Uterine smooth muscle cell (primary cell): ENCODE data around the gene CCR2. TPM values are rescaled to one million over a fixed set of nuclear protein-coding genes. Genes with fewer than 3 reads are reported as not detected.

Source experiments
- total RNA-seq: library from RNA; depleted of rRNA; stranded (reverse); fragments of >200 nt; gene quantifications from 2 replicates; pipeline ENCODE4 v1.2.3, GENCODE V29; 2014

The CCR2 gene
- not detected in 2 replicates for total RNA-seq

DNA sequence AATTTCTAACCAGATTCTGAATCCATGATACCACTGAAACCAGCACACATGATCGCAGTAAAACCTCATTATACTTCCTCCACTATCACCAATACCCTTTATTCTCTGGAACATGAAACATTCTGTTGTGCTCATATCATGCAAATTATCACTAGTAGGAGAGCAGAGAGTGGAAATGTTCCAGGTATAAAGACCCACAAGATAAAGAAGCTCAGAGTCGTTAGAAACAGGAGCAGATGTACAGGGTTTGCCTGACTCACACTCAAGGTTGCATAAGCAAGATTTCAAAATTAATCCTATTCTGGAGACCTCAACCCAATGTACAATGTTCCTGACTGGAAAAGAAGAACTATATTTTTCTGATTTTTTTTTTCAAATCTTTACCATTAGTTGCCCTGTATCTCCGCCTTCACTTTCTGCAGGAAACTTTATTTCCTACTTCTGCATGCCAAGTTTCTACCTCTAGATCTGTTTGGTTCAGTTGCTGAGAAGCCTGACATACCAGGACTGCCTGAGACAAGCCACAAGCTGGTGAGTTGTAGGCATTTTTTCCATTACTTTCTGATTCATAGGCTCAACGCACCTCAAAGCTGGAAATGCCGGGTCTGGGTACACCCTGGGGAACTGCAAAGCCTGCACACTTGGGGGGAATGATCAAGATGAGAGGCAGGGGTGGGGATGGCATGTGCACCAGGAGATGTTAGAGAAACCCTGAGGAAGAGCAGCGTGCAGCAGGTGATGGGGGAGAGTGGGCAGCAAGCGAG lies at the start of gene CCR2:
TSS of gene CCR2 (plus strand) at position 465 of the 764 bp plus-strand sequence. CDS start 3,417 bp downstream, outside the sequence.

DNA sequence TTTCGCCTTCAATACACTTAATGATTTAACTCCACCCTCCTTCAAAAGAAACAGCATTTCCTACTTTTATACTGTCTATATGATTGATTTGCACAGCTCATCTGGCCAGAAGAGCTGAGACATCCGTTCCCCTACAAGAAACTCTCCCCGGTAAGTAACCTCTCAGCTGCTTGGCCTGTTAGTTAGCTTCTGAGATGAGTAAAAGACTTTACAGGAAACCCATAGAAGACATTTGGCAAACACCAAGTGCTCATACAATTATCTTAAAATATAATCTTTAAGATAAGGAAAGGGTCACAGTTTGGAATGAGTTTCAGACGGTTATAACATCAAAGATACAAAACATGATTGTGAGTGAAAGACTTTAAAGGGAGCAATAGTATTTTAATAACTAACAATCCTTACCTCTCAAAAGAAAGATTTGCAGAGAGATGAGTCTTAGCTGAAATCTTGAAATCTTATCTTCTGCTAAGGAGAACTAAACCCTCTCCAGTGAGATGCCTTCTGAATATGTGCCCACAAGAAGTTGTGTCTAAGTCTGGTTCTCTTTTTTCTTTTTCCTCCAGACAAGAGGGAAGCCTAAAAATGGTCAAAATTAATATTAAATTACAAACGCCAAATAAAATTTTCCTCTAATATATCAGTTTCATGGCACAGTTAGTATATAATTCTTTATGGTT lies 17.1 kb downstream of the CCR2 start, which contains the start of gene CCR5:
TSS of gene CCR5 (plus strand) at position 108 of the 680 bp plus-strand sequence. CDS start 1,957 bp downstream, outside the sequence.

DNA sequence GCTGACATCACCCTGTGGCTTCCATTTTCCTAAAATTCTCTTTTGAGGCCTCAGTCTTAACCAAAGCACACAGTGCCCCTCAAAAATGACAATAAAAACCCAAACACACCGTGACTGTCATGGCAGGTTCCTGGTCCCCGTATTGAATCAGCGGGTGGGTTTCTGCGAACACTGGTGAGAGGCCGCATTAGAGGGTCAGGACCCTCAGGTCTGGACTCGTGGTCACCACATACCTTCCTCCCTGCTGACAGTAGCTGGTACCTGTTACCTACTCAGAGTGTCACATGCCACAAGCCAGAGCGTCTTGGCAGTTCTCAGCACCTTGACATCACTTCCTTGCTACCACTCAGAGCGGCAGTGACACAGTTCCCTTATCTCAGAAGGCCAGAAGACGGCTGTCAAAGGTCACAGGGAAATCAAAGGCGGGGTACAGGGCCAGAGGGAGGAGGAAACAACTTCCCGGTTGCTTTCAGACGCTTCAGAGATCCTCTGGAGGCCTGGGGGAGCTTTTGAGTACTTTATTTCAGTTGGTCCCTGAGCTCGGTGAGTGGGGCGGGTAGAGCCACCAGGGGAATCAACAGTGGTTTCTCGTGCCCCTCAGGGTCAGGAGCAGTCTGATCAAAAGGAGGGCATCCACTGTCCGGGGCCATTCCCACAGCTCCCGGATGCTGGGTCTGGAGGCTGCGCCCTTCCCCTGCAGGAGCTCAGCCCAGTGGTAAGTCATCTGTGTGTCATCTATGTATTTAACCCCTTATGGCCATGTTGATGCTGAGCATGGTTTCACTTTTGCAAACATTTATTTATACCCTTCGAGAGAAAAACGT lies 53.1 kb downstream of the CCR2 start, which contains the start of the genes CCR5AS and CCRL2:
TSS of gene CCR5AS (minus strand) at position 279 of the 824 bp plus-strand sequence.
TSS of gene CCRL2 (plus strand) at position 472 of the 824 bp plus-strand sequence. CDS start 821 bp downstream, outside the sequence.

Other genes with a start within 250 kb of the CCR2 start
- 0.87 and 2.7 TPM in 2 replicates for gene CCR1, start 145.8 kb upstream of the CCR2 start, total RNA-seq
- not detected in 2 replicates for gene CCR3, start 111.7 kb upstream of the CCR2 start, total RNA-seq
- gene CCR5, start 16.8 kb downstream of the CCR2 start, total RNA-seq: 0.11 TPM in 1 of 2 replicates, not detected in the other
- gene CCRL2, start 53.1 kb downstream of the CCR2 start, total RNA-seq: 0.62 and 1.5 TPM in 2 replicates
- gene LTF, start 110.8 kb downstream of the CCR2 start, total RNA-seq: under 0.01 TPM in 1 of 2 replicates, not detected in the other
- not detected in 2 replicates for gene RTP3, start 143.9 kb downstream of the CCR2 start, total RNA-seq
- gene LRRC2, start 212.2 kb downstream of the CCR2 start, total RNA-seq: 1.9 and 7.4 TPM in 2 replicates